ENCODE results near the gene ARHGEF17. TPM values are rescaled to one million over a fixed set of nuclear protein-coding genes. Genes with fewer than 3 reads are reported as not detected.

The ARHGEF17 gene
- total and polyA plus RNA-seq, 2 of the 8 experiments (the other 6 are each of a cell fraction or from before 2014, with no cell fraction given): 11.3 to 14.6 TPM

DNA sequence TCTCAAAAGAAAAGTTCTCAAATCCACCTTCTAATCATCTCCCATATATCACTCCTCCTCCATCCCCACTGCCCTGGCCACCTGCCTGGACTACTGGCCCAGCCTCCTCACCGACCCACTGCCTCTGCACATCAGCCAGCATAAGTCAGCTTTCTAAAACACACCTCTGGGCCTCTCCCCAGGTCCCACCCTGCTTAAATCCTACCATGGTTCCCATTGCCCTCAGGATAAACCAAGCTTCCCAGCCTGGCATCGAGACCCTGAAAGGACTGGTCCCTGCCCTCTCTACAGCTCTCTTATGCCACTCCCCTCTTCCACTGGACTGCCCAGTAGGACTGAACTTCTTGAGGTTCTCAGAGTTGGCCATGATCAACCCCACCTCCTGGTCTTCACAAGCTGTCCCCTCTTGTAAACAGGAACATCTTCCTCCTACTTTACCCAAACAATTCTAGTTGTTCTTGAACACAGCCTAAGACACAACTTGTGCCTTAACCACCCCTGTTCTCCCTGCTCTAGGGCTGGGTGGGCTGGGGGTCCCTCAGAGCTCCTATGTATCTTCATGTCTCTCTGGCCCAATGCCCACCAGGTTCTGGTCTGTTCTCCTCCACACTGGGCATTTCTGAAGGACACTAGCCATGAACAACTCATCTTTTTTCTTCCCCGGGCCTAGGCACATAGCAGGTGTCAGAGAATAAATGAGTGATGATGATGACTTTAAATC lies 48.5 kb upstream of the ARHGEF17 start:
- no peak overlapping the region for H3K4me2 ChIP-seq (ENCODE audit: insufficient read depth in 1 of 2, low read depth in 2 of 2, low read length in 2 of 2)
- no peak overlapping the region for H3K14ac ChIP-seq (ENCODE audit: insufficient read length)
- no peak overlapping the region for H2AFZ ChIP-seq (ENCODE audit: low read length)
- no peak overlapping the region for H4K91ac ChIP-seq (replicated peaks; ENCODE audit: insufficient read length, low read length)
- H3K27ac ChIP-seq (ENCODE audit: low read depth, low read length): no peak overlapping the region
- H3K23ac ChIP-seq (ENCODE audit: insufficient read length): no peak overlapping the region
- no peak overlapping the region for H3K4me3 ChIP-seq (ENCODE audit: extremely low read depth in 1 of 4, insufficient read depth in 2 of 4, low read depth in 3 of 4, low read length in 4 of 4)
- no peak overlapping the region for H2BK12ac ChIP-seq (ENCODE audit: low read depth, low read length)
- no peak overlapping the region for H2AK5ac ChIP-seq (ENCODE audit: low read depth, low read length)
- no peak overlapping the region for H4K8ac ChIP-seq (ENCODE audit: extremely low read depth, insufficient read depth, low read length)
- no peaks in the 10 kb centered on the region for H3K79me1 ChIP-seq (ENCODE audit: low read depth, low read length)
- peaks cover 0 to 5% (median 2%) of the 10 kb centered on the region in 4 experiments; a peak in 2 of 7 replicates for H3K4me1 ChIP-seq (replicated peaks in 1 of 4; ENCODE audit: control insufficient read depth in 3 of 4, insufficient read depth in 4 of 4, low read length in 3 of 4)
- ChIA-PET CTCF (ENCODE audit: partially characterized antibody) (interaction anchor here (0.6 to 16.5 kb wide), 7 partner anchors 16 to 101 kb away, joined by 3 to 132 read pairs (median 10); no protein-coding TSS in a partner anchor), POLR2A (ENCODE audit: partially characterized antibody) (no interaction called here)
- H2BK20ac ChIP-seq (ENCODE audit: low read length): no peak overlapping the region
- no peaks in the 10 kb centered on the region for H3K9me3 ChIP-seq (ENCODE audit: insufficient read depth in 2 of 2, low read depth in 1 of 2, low read length in 1 of 2)
- no peaks in the 10 kb centered on the region; the same call in 1 of the 2 replicates for H3K23me2 ChIP-seq (ENCODE audit: low read depth, low read length)
- 91% methylated on average over 3 of the region's 3 CpGs; no CpG with 5 or more reads in 1 of the 2 experiments for WGBS, 2 experiments (ENCODE audit: extremely low coverage in 1 of 2, insufficient coverage in 1 of 2, insufficient read length in 1 of 2, insufficient replicate concordance in 2 of 2, low coverage in 1 of 2, low lambda C conversion rate in 2 of 2, missing lambda C conversion rate in 1 of 2)
- FAIRE-seq (no peak), DNase-seq (ENCODE audit: low read depth in 1 of 2, low spot score in 2 of 2) (no peak)
- H3K56ac ChIP-seq (replicated peaks; ENCODE audit: insufficient read length, low read depth, low read length): no peak overlapping the region
- no peak overlapping the region for H3K4ac ChIP-seq (replicated peaks; ENCODE audit: insufficient read length, low read depth, low read length)
- no peaks in the 10 kb centered on the region for H4K20me1 ChIP-seq (replicated peaks in 1 of 2; ENCODE audit: control insufficient read depth in 1 of 2, insufficient read depth in 2 of 2, low read length in 2 of 2)
- H3K27me3 ChIP-seq (replicated peaks in 1 of 4; ENCODE audit: control insufficient read depth in 3 of 4, extremely low read depth in 1 of 4, insufficient read depth in 3 of 4, low read length in 3 of 4): peaks cover 0 to 8% (median 2%) of the 10 kb centered on the region in 4 experiments; a peak in 3 of 7 replicates
- no peak overlapping the region for H2BK5ac ChIP-seq (ENCODE audit: low read depth, low read length)
- H3K18ac ChIP-seq (ENCODE audit: extremely low read depth, low read length): no peak overlapping the region
- H3K9ac ChIP-seq (replicated peaks in 1 of 4; ENCODE audit: extremely low read depth in 1 of 4, low read depth in 3 of 4, low read length in 3 of 4): no peak overlapping the region
- H3K79me2 ChIP-seq (ENCODE audit: control insufficient read depth in 1 of 2, insufficient read depth in 2 of 2, low read length in 2 of 2): no peaks in the 10 kb centered on the region
- no peaks in the 10 kb centered on the region for H3K36me3 ChIP-seq (ENCODE audit: control insufficient read depth in 2 of 4, insufficient read depth in 4 of 4, low read length in 3 of 4)
- H2BK120ac ChIP-seq (replicated peaks; ENCODE audit: low read depth, low read length): no peak overlapping the region
- no peak overlapping the region for H2BK15ac ChIP-seq (ENCODE audit: low read length)
- H4K5ac ChIP-seq (ENCODE audit: insufficient read length, low read depth, low read length): no peak overlapping the region
- no peak for TF ChIP-seq EZH2 (IDR thresholded peaks at IDR 0.05; ENCODE audit: low read depth, low read length, severe bottlenecking)
- no peak for TF ChIP-seq SUZ12 (IDR thresholded peaks at IDR 0.05; ENCODE audit: low read length)
- no peak for TF ChIP-seq ZNF274 (IDR thresholded peaks at IDR 0.05; ENCODE audit: borderline replicate concordance, extremely low read depth, low read length)
- TF ChIP-seq BACH1 (IDR thresholded peaks at IDR 0.05; ENCODE audit: low read length): no peak
- no peak for TF ChIP-seq TAF7 (optimal IDR thresholded peaks at IDR 0.05; ENCODE audit: borderline replicate concordance, low read depth, low read length)

Data from H1 (cell line).